ENCODE measurements around the gene ADAMTS3.

GRCh38 chr4:72319601-72320021 lies 249.4 kb downstream of the ADAMTS3 start:
- TF ChIP-seq CTCF (IDR thresholded peaks at IDR 0.05), result no peak
- no peak for TF ChIP-seq POLR2A (IDR thresholded peaks at IDR 0.05)
